ENCODE results near the gene ZNF235.

DNA sequence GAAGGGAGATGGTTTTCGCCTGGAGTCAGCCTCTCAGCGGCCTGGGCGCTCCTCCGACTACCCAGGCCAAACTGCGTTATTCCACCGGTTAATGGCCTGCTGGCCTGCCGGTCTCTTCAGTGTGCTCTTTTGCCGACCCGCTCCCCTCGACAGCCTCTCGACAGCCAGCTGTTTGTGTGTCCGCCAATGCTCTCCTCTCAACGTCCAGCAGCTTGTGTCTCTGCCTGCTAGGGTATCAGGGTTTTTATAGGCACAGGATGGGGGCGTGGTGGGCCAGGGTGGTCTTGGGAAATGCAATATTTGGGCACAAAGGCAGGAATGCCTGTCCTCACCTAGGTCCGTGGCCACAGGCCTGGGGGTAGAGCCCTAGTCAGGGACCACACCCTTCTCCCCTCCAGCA is 1.5 kb upstream of the ZNF235 start:
- TF ChIP-seq, protein P1, sequence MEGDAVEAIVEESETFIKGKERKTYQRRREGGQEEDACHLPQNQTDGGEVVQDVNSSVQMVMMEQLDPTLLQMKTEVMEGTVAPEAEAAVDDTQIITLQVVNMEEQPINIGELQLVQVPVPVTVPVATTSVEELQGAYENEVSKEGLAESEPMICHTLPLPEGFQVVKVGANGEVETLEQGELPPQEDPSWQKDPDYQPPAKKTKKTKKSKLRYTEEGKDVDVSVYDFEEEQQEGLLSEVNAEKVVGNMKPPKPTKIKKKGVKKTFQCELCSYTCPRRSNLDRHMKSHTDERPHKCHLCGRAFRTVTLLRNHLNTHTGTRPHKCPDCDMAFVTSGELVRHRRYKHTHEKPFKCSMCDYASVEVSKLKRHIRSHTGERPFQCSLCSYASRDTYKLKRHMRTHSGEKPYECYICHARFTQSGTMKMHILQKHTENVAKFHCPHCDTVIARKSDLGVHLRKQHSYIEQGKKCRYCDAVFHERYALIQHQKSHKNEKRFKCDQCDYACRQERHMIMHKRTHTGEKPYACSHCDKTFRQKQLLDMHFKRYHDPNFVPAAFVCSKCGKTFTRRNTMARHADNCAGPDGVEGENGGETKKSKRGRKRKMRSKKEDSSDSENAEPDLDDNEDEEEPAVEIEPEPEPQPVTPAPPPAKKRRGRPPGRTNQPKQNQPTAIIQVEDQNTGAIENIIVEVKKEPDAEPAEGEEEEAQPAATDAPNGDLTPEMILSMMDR (conservative IDR thresholded peaks at IDR 0.05; ENCODE audit: low read depth, low read length) = no peak
- no peak for TF ChIP-seq RFX5 (IDR thresholded peaks at IDR 0.05; ENCODE audit: low read depth, low read length)
- TF ChIP-seq, protein P2, sequence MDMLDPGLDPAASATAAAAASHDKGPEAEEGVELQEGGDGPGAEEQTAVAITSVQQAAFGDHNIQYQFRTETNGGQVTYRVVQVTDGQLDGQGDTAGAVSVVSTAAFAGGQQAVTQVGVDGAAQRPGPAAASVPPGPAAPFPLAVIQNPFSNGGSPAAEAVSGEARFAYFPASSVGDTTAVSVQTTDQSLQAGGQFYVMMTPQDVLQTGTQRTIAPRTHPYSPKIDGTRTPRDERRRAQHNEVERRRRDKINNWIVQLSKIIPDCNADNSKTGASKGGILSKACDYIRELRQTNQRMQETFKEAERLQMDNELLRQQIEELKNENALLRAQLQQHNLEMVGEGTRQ (IDR thresholded peaks at IDR 0.05; ENCODE audit: low read depth, low read length) = no peak
- no peak for TF ChIP-seq POLR2A (IDR thresholded peaks at IDR 0.05; ENCODE audit: low read depth, low read length)
- no peak for TF ChIP-seq SMC3 (IDR thresholded peaks at IDR 0.05; ENCODE audit: low read depth, low read length)
- no peak for TF ChIP-seq FOS (IDR thresholded peaks at IDR 0.05; ENCODE audit: low read depth, low read length)
- TF ChIP-seq NFE2L2 (IDR thresholded peaks at IDR 0.05; ENCODE audit: low read depth, low read length) = no peak
- TF ChIP-seq MAFK (IDR thresholded peaks at IDR 0.05; ENCODE audit: low read depth, low read length) = no peak
- no peak for TF ChIP-seq MXI1 (IDR thresholded peaks at IDR 0.05; ENCODE audit: borderline replicate concordance, low read depth, low read length)

Data from IMR-90 (cell line).